ENCODE data around the gene PPP1R1B. TPM values are rescaled to one million over a fixed set of nuclear protein-coding genes. Genes with fewer than 3 reads are reported as not detected.
A peak's percentile ranks its signal among the peaks of the same experiment; 100 is the strongest.

Gene PPP1R1B
- total RNA-seq, 1 donor = not detected

- H3K27ac ChIP-seq (ENCODE audit: low read depth, low read length) = no peak overlapping the region
These were observed 19.5 kb upstream of the PPP1R1B start for GRCh38 chr17:39607057-39607850.

GRCh38 chr17:39607851-39608130 is 19.0 kb upstream of the PPP1R1B start, which contains the start of gene NEUROD2:
Gene NEUROD2 (minus strand): TSS chr17:39607920. CDS start chr17:39606599, 1,321 bp downstream.
- Histone ChIP-seq H3K79me2 (ENCODE audit: insufficient read depth, low read length) (no peaks in the 10 kb centered on the region), H3K27ac (ENCODE audit: low read depth, low read length) (no peak within 1 kb of the TSS), H2AFZ (ENCODE audit: low read length) (no peak within 1 kb of the TSS), H3K9me3 (ENCODE audit: low read depth, low read length) (no peaks in the 10 kb centered on the region), H3K4me1 (ENCODE audit: insufficient read depth, low read length) (no peaks in the 10 kb centered on the region), H3K27me3 (ENCODE audit: insufficient read depth, low read length) (peaks cover 79% of the 10 kb centered on the region), H3K36me3 (ENCODE audit: insufficient read depth, low read length) (no peaks in the 10 kb centered on the region), H3K4me2 (ENCODE audit: insufficient read depth, low read length) (no peak within 1 kb of the TSS), H4K20me1 (ENCODE audit: insufficient read depth, low read length) (no peaks in the 10 kb centered on the region), H3K4me3 (ENCODE audit: insufficient read depth, low read length) (no peak within 1 kb of the TSS)
- no peak for TF ChIP-seq CTCF (IDR thresholded peaks at IDR 0.05; ENCODE audit: extremely low read depth, low read depth, low read length)
- peak; percentile 81 for DNase-seq (ENCODE audit: insufficient read length, low spot score, missing footprints)

More at GRCh38 chr17:39607057-39607850, 19.5 kb upstream of the PPP1R1B start:
- Histone ChIP-seq H3K79me2 (ENCODE audit: insufficient read depth, low read length) (no peaks in the 10 kb centered on the region), H3K9me3 (ENCODE audit: low read depth, low read length) (no peaks in the 10 kb centered on the region), H3K36me3 (ENCODE audit: insufficient read depth, low read length) (no peaks in the 10 kb centered on the region), H3K4me3 (ENCODE audit: insufficient read depth, low read length) (no peak overlapping the region), H3K27me3 (ENCODE audit: insufficient read depth, low read length) (peaks cover 81% of the 10 kb centered on the region), H4K20me1 (ENCODE audit: insufficient read depth, low read length) (no peaks in the 10 kb centered on the region), H2AFZ (ENCODE audit: low read length) (no peak overlapping the region), H3K4me1 (ENCODE audit: insufficient read depth, low read length) (no peaks in the 10 kb centered on the region), H3K4me2 (ENCODE audit: insufficient read depth, low read length) (no peak overlapping the region)
- DNase-seq (ENCODE audit: insufficient read length, low spot score, missing footprints) = peak; percentile 65
- TF ChIP-seq CTCF (IDR thresholded peaks at IDR 0.05; ENCODE audit: extremely low read depth, low read depth, low read length) = no peak

DNA sequence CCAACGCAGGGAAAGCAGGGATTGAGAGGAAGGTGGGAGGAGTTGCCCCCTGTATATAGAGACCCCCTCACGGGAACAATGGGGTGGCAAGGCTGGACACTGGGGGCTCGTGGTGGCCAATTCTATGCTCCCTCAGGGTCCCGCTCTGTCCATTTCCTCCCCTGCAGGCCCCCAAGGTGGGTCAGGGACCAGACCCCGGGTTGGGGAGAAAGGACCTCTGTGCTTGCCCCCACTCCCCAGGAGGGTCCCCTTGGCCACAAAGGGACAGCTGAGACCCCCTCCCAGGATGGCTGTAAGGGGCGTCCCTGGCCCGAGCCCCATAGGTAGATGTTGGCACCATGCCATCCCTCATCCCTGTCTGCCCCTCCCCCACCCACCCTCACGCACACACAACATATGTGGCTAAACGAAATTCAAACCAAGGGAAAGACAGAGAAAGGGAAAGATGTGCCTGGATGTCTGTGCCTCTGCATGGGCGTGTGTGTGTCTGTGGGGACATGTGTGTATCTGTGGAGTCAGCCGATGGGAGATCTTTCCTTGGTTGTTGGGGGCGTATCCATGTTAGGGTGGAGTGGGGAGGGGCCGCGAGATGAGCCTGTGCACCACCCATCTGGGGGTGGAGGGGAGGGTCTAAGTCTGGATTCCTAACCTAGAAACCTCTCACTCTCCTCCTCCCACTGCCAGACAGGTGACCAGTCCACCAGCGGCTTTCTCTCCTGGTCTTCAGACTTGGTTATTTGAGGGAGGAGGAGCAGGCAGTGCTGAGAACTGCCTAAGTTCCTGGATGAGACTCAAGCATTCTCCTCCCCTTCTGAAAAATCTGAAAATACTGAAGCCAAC is 18.4 kb upstream of the PPP1R1B start:
- no peaks in the 10 kb centered on the region for H3K36me3 ChIP-seq (ENCODE audit: insufficient read depth, low read length)
- H3K27me3 ChIP-seq (ENCODE audit: insufficient read depth, low read length) = peaks cover 79% of the 10 kb centered on the region
- no peak overlapping the region for H3K4me3 ChIP-seq (ENCODE audit: insufficient read depth, low read length)
- no peak overlapping the region for H2AFZ ChIP-seq (ENCODE audit: low read length)
- no peak for TF ChIP-seq CTCF (IDR thresholded peaks at IDR 0.05; ENCODE audit: extremely low read depth, low read depth, low read length)
- H4K20me1 ChIP-seq (ENCODE audit: insufficient read depth, low read length) = no peaks in the 10 kb centered on the region
- no peaks in the 10 kb centered on the region for H3K79me2 ChIP-seq (ENCODE audit: insufficient read depth, low read length)
- H3K27ac ChIP-seq (ENCODE audit: low read depth, low read length) = no peak overlapping the region
- no peaks in the 10 kb centered on the region for H3K4me1 ChIP-seq (ENCODE audit: insufficient read depth, low read length)
- H3K4me2 ChIP-seq (ENCODE audit: insufficient read depth, low read length) = no peak overlapping the region
- H3K9me3 ChIP-seq (ENCODE audit: low read depth, low read length) = no peaks in the 10 kb centered on the region
- DNase-seq (ENCODE audit: insufficient read length, low spot score, missing footprints) = peak; percentile 73
